A549 (cell line): ENCODE measurements around the gene PITPNM1. TPM values are rescaled to one million over a fixed set of nuclear protein-coding genes. Genes with fewer than 3 reads are reported as not detected.
A peak's percentile ranks its signal among the peaks of the same experiment; 100 is the strongest.

Source experiments
- ATAC-seq, 2 experiments: fragments of 200-7000 bp in 1 of 2; fragments of >200 bp in 1 of 2; cut with Nextera tagmentation in 1 of 2; cut with Tn5 transposase in 1 of 2; 3 replicates each; pipeline versions ENCODE4 v1.8.0 to v1.9.1; 2018 to 2020; ENCODE audit warnings: mild to moderate bottlenecking in 1 of 2, moderate library complexity in 1 of 2
- CTCF ChIA-PET: fragments of 300-600 bp; sonication (Branson Sonifier 250); formaldehyde crosslinking; extraction: SDS; loops from one replicate; lab custom pipeline; 2021; ENCODE audit warnings: antibody characterized with exemption, inconsistent platforms; lab: Yijun Ruan, JAX
- POLR2A ChIA-PET: fragments of 350-600 bp; formaldehyde crosslinking; extraction: SDS; loops from one replicate; lab custom pipeline; 2021; ENCODE audit warnings: antibody characterized with exemption, inconsistent platforms; lab: Yijun Ruan, JAX
- DNase-seq, 2 experiments: peaks; one replicate each; pipeline versions ENCODE4 v3.0.0 to v3.0.0-alpha.2; 2011 to 2016; ENCODE audit warnings: low read depth in 1 of 2, low spot score in 1 of 2
- FAIRE-seq: peaks from 2 replicates; lab custom pipeline; 2011; peaks lifted over from hg19 to GRCh38; lab: Jason Lieb, UNC
- H3K27ac ChIP-seq, 2 experiments: fragments of >200 bp; sonication (Bioruptor Twin); formaldehyde crosslinking; 3 replicates each; pipeline ENCODE4 v1.5.1; 2016 to 2017
- H3K4me1 ChIP-seq: fragments of >200 bp; sonication (Bioruptor Twin); formaldehyde crosslinking; 3 replicates; pipeline ENCODE4 v1.6.1; 2016
- H3K4me2 ChIP-seq: fragments of >200 bp; sonication (Bioruptor Twin); formaldehyde crosslinking; 3 replicates; pipeline ENCODE4 v1.6.1; 2016
- H3K4me3 ChIP-seq: fragments of >200 bp; sonication (Bioruptor Twin); formaldehyde crosslinking; 3 replicates; pipeline ENCODE4 v1.5.1; 2016
- H3K9me3 ChIP-seq: fragments of >200 bp; sonication (Bioruptor Twin); formaldehyde crosslinking; 3 replicates; pipeline ENCODE4 v1.6.1; 2016
- CHD4 ChIP-seq: fragments of 200-600 bp; sonication (generic); IDR thresholded peaks from 2 replicates; pipeline ENCODE4 v1.6.1; 2016; ENCODE audit warnings: antibody characterized with exemption, mild to moderate bottlenecking, borderline replicate concordance
- EHF ChIP-seq: fragments of 250-450 bp; sonication (Bioruptor Pico); IDR thresholded peaks from 2 replicates; pipeline ENCODE4 v1.5.0; 2020; ENCODE audit warnings: mild to moderate bottlenecking
- FOSL2 ChIP-seq, 2 experiments: fragments of 450-650 bp in 1 of 2; fragments of >200 bp in 1 of 2; sonication (Bioruptor Twin) in 1 of 2; formaldehyde crosslinking; IDR thresholded peaks; 2 replicates each; pipeline versions ENCODE4 v1.5.0 to v1.6.1; 2016 to 2020; ENCODE audit warnings: mild to moderate bottlenecking in 1 of 2, moderate library complexity in 1 of 2
- FOXS1 ChIP-seq: fragments of 250-450 bp; sonication (Bioruptor Pico); IDR thresholded peaks from 2 replicates; pipeline ENCODE4 v1.5.0; 2020; ENCODE audit warnings: mild to moderate bottlenecking, moderate library complexity
- GATA3 ChIP-seq: IDR thresholded peaks from 2 replicates; pipeline ENCODE4 v1.6.1; 2012; ENCODE audit warnings: borderline replicate concordance
- HEYL ChIP-seq: fragments of 250-450 bp; sonication (Bioruptor Pico); IDR thresholded peaks from 2 replicates; pipeline ENCODE4 v1.8.0; 2021; ENCODE audit warnings: mild to moderate bottlenecking, moderate library complexity
- HOXB5 ChIP-seq: fragments of 250-450 bp; sonication (Bioruptor Pico); IDR thresholded peaks from 2 replicates; pipeline ENCODE4 v1.5.0; 2020; ENCODE audit warnings: mild to moderate bottlenecking, moderate library complexity
- JUN ChIP-seq, 2 experiments: fragments of >200 bp; sonication (Bioruptor Twin); formaldehyde crosslinking; IDR thresholded peaks; 2 replicates in 1 of 2; 3 replicates in 1 of 2; pipeline ENCODE4 v1.6.1; 2016 to 2017
- PHF8 ChIP-seq: fragments of 200-600 bp; sonication (generic); IDR thresholded peaks from 2 replicates; pipeline ENCODE4 v1.6.1; 2016; ENCODE audit warnings: low read depth, mild to moderate bottlenecking, antibody characterized with exemption, moderate library complexity, borderline replicate concordance
- POLR2A ChIP-seq: IDR thresholded peaks from 2 replicates; pipeline ENCODE4 v1.6.1; 2012; ENCODE audit warnings: mild to moderate bottlenecking, low read length
- RAD21 ChIP-seq, 2 experiments: fragments of >200 bp in 1 of 2; sonication (Bioruptor Twin) in 1 of 2; formaldehyde crosslinking in 1 of 2; IDR thresholded peaks in 1 of 2; conservative IDR thresholded peaks in 1 of 2; 2 replicates in 1 of 2; 3 replicates in 1 of 2; pipeline ENCODE4 v1.6.1; 2012 to 2018; ENCODE audit warnings: inconsistent platforms in 1 of 2
- RARB ChIP-seq: fragments of 250-450 bp; sonication (Bioruptor Pico); IDR thresholded peaks from 2 replicates; pipeline ENCODE4 v1.8.0; 2021; ENCODE audit warnings: mild to moderate bottlenecking, moderate library complexity
- RCOR1 ChIP-seq: fragments of 150-350 bp; IDR thresholded peaks from 2 replicates; pipeline ENCODE4 v1.6.1; 2014; ENCODE audit warnings: antibody characterized with exemption, low read length, low read depth
- SREBF2 ChIP-seq: fragments of 450-650 bp; IDR thresholded peaks from 2 replicates; pipeline ENCODE4 v1.6.1; 2014; ENCODE audit warnings: mild to moderate bottlenecking, moderate library complexity
- TFCP2L1 ChIP-seq: fragments of 250-450 bp; sonication (Bioruptor Pico); IDR thresholded peaks from 2 replicates; pipeline ENCODE4 v1.5.0; 2021; ENCODE audit warnings: mild to moderate bottlenecking
- TP53 ChIP-seq: fragments of 250-450 bp; sonication (Bioruptor Pico); IDR thresholded peaks from 2 replicates; pipeline ENCODE4 v1.5.0; 2021; ENCODE audit warnings: mild to moderate bottlenecking, moderate library complexity
- WGBS: methylation state at CpG from one replicate; pipeline ENCODE4 v1.1.6; 2017; ENCODE audit errors: missing lambda C conversion rate; 5-methylcytosine and 5-hydroxymethylcytosine counted together
- polyA plus RNA-seq, 4 experiments: library from polyadenylated mRNA; depleted of rRNA in 3 of 4; stranded (reverse); fragments of >200 nt; fragmentation: RNase III in 1 of 4; extraction: RNeasy Plus Mini Kit Qiagen cat#74134 plus additional on column Dnase treatment in 1 of 4; gene quantifications; 2 replicates in 3 of 4; 3 replicates in 1 of 4; pipeline ENCODE4 v1.2.3, GENCODE V29; 2011 to 2017
- TF ChIP-seq, protein P1 (sequence below): fragments of >200 bp; sonication (Bioruptor Twin); formaldehyde crosslinking; IDR thresholded peaks from 3 replicates; pipeline ENCODE4 v1.5.1; 2016
- TF ChIP-seq, protein P2 (sequence below): fragments of 150-350 bp; IDR thresholded peaks from 2 replicates; pipeline ENCODE4 v1.6.1; 2014; ENCODE audit warnings: low read depth, mild to moderate bottlenecking, low read length
- TF ChIP-seq, protein P3 (sequence below): IDR thresholded peaks from 2 replicates; pipeline ENCODE4 v1.6.1; 2012; ENCODE audit warnings: low read depth, borderline replicate concordance
- TF ChIP-seq, protein P4 (sequence below): fragments of 250-450 bp; sonication (Bioruptor Pico); IDR thresholded peaks from 2 replicates; pipeline ENCODE4 v1.5.0; 2021; ENCODE audit warnings: mild to moderate bottlenecking, moderate library complexity, borderline replicate concordance
- TF ChIP-seq, protein P5 (sequence below): IDR thresholded peaks from 2 replicates; pipeline ENCODE4 v1.6.1; 2012

The PITPNM1 gene
- polyA plus RNA-seq, 2 of the 4 experiments (the other 2 are of a cell fraction), result 14.2 to 42.0 TPM

DNA sequence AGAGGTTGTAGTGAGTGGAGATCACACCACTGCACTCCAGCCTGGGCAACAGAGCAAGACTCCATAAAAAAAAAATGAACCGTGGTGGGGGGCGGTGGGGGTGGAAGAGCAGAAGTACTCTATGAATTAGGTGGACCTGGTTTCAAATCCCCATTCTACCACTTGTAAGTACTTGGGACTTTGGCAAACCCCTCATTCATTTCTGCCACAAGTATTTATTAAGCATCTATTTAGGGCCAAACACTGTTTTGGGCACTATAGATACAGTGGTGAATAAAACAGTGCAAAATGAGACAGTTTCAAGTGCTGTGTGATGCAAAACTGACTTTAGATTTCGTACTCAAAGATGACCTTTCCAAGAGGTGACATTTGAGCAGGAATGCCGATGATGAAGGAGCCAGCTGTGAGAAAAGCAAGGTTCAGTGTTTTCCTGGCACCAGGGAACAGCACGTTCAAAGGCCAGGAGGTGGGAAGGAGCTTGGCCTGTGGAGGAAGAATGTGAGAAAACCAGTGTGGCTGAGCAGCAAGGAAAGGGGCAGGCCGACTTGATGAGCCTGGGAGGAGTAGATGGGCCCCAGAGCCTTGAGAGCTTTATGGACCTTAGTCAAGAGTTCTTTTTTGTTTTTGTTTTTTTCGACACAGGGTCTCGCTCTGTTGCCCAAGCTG is 34.7 kb downstream of the PITPNM1 start (continued):
- TF ChIP-seq, protein P1, sequence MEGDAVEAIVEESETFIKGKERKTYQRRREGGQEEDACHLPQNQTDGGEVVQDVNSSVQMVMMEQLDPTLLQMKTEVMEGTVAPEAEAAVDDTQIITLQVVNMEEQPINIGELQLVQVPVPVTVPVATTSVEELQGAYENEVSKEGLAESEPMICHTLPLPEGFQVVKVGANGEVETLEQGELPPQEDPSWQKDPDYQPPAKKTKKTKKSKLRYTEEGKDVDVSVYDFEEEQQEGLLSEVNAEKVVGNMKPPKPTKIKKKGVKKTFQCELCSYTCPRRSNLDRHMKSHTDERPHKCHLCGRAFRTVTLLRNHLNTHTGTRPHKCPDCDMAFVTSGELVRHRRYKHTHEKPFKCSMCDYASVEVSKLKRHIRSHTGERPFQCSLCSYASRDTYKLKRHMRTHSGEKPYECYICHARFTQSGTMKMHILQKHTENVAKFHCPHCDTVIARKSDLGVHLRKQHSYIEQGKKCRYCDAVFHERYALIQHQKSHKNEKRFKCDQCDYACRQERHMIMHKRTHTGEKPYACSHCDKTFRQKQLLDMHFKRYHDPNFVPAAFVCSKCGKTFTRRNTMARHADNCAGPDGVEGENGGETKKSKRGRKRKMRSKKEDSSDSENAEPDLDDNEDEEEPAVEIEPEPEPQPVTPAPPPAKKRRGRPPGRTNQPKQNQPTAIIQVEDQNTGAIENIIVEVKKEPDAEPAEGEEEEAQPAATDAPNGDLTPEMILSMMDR, result no peak
- no peak for TF ChIP-seq JUN (IDR thresholded peaks at IDR 0.05)
- no peak for TF ChIP-seq SREBF2

DNA sequence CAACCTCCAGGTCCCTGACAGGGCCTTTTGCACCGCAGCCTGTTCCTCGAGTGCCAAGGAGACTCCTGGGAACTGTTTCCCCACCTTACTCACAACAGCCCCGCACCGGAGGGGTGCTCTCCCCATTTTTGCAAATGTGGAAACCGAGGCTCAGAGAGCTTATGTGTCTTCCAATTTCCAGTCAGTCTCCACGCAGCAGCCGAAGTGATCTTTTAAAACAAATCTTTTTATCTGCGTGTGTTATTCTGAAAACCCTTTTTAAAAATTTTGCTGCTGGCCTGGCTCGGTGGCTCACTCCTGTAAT is 35.7 kb downstream of the PITPNM1 start:
- H3K4me3 ChIP-seq, result peak overlapping the region; percentile 67
- peak overlapping the region; percentile 82 for H3K4me2 ChIP-seq
- H3K4me1 ChIP-seq, result peaks cover 25% of the 10 kb centered on the region
- no peak for FAIRE-seq
- CTCF ChIA-PET, result interaction anchor here (0.6 to 5.4 kb wide), 15 partner anchors 11 to 118 kb away, joined by 3 to 22 read pairs (median 4); partner anchors contain the start of gene PPP1CA
- H3K27ac ChIP-seq, result peak overlapping the region; percentile 83 to 97
- TF ChIP-seq, protein P2, sequence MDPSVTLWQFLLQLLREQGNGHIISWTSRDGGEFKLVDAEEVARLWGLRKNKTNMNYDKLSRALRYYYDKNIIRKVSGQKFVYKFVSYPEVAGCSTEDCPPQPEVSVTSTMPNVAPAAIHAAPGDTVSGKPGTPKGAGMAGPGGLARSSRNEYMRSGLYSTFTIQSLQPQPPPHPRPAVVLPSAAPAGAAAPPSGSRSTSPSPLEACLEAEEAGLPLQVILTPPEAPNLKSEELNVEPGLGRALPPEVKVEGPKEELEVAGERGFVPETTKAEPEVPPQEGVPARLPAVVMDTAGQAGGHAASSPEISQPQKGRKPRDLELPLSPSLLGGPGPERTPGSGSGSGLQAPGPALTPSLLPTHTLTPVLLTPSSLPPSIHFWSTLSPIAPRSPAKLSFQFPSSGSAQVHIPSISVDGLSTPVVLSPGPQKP, result no peak
- no peak for TF ChIP-seq TFCP2L1 (CRISPR knock-in tag)
- no peak for TF ChIP-seq HEYL (CRISPR knock-in tag)
- TF ChIP-seq POLR2A, result no peak
- TF ChIP-seq, protein P3, sequence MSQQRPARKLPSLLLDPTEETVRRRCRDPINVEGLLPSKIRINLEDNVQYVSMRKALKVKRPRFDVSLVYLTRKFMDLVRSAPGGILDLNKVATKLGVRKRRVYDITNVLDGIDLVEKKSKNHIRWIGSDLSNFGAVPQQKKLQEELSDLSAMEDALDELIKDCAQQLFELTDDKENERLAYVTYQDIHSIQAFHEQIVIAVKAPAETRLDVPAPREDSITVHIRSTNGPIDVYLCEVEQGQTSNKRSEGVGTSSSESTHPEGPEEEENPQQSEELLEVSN, result no peak
- peak; percentile 59; the same call in 1 of the 2 replicates for TF ChIP-seq PHF8
- TF ChIP-seq, all 56 proteins: peak for 1
- DNase-seq, result no peak
- no peaks in the 10 kb centered on the region for H3K9me3 ChIP-seq
- POLR2A ChIA-PET, result interaction anchor here (0.6 to 1.9 kb wide), 3 partner anchors 25 to 68 kb away, joined by 3 to 14 read pairs (median 5); partner anchors contain the start of gene PPP1CA
- ATAC-seq, result no peak
- 21% methylated on average over 9 of the region's 9 CpGs for WGBS

DNA sequence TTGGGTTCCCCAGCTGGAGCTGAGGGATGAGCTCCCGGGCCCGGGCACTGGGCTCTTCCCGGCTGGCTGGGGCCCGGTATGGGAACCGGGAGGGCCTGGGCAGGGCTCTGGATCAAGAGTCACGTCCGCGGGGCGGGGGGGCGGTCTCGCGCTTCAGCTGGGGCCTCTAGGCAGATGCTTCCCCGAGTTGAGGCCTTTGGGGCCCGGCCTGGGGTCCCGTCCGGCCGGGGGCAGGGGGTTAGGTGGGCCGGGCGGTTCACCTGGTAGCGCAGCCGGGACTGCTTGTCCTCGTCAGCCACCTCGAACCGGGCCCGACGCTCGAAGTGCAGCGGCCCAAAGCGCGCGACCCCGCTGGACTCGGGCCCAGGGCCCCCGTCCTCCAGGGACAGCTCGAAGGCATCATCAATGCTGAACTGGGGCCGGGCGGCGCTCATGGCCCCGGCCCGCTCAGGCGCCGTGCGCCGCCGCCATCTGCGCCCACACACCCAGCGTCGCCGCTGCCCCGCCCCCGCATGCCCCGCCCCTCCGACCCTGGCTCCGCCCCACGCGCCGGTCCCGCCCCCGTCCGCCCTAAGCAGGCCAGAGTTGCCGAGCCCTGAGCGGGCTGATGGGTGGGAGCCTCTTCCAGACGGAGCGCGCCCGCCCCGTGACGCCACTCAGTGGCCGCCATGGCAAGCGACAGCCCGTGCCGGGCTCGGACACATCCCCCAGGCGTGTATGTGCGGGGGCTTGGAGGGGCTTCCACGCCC is 36.2 kb downstream of the PITPNM1 start, which contains the start of gene TMEM134:
Gene TMEM134, minus strand, starts transcription at position 493 of the 749 bp plus-strand sequence. Its CDS starts 59 bp downstream, at position 434.
- peak within 1 kb of the TSS; percentile 67 for H3K4me3 ChIP-seq
- no peaks in the 10 kb centered on the region for H3K9me3 ChIP-seq
- H3K27ac ChIP-seq, result peak within 1 kb of the TSS; percentile 83 to 97
- ATAC-seq (peak; percentile 75 to 78), FAIRE-seq (no peak), DNase-seq (peak; percentile 81 to 94)
- WGBS, result 0% methylated on average over 13 of the region's 76 CpGs
- ChIA-PET CTCF (interaction anchor here (0.6 to 5.4 kb wide), 23 partner anchors 8 to 396 kb away, joined by 3 to 22 read pairs (median 4); partner anchors contain the start of genes CABP4, GPR152 and PPP1CA), POLR2A (interaction anchor here (0.6 to 1.9 kb wide), 4 partner anchors 26 to 67 kb away, joined by 3 to 14 read pairs (median 4); partner anchors contain the start of genes CORO1B and PPP1CA)
- H3K4me2 ChIP-seq, result peak within 1 kb of the TSS; percentile 82
- peaks cover 30% of the 10 kb centered on the region for H3K4me1 ChIP-seq
- TF ChIP-seq, protein P1, result peak; percentile 53
- TF ChIP-seq FOSL2 (IDR thresholded peaks at IDR 0.05) (no peak), FOSL2 (CRISPR knock-in tag; IDR thresholded peaks at IDR 0.05) (no peak), GATA3 (no peak), TP53 (CRISPR knock-in tag) (no peak), EHF (CRISPR knock-in tag) (no peak), RARB (no peak), CHD4 (no peak), HEYL (CRISPR knock-in tag) (no peak), RAD21 (conservative IDR thresholded peaks at IDR 0.05 in 1 of 2, IDR thresholded peaks at IDR 0.05 in 1 of 2) (peak; percentile 54 to 74), RCOR1 (no peak), FOXS1 (CRISPR knock-in tag) (no peak), HOXB5 (CRISPR knock-in tag) (no peak)
- TF ChIP-seq, protein P4, sequence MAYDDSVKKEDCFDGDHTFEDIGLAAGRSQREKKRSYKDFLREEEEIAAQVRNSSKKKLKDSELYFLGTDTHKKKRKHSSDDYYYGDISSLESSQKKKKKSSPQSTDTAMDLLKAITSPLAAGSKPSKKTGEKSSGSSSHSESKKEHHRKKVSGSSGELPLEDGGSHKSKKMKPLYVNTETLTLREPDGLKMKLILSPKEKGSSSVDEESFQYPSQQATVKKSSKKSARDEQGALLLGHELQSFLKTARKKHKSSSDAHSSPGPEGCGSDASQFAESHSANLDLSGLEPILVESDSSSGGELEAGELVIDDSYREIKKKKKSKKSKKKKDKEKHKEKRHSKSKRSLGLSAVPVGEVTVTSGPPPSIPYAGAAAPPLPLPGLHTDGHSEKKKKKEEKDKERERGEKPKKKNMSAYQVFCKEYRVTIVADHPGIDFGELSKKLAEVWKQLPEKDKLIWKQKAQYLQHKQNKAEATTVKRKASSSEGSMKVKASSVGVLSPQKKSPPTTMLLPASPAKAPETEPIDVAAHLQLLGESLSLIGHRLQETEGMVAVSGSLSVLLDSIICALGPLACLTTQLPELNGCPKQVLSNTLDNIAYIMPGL (CRISPR knock-in tag), result no peak
- TF ChIP-seq, protein P5, sequence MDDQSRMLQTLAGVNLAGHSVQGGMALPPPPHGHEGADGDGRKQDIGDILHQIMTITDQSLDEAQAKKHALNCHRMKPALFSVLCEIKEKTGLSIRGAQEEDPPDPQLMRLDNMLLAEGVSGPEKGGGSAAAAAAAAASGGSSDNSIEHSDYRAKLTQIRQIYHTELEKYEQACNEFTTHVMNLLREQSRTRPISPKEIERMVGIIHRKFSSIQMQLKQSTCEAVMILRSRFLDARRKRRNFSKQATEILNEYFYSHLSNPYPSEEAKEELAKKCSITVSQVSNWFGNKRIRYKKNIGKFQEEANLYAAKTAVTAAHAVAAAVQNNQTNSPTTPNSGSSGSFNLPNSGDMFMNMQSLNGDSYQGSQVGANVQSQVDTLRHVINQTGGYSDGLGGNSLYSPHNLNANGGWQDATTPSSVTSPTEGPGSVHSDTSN, result peak; percentile 56; the same call in 1 of the 2 replicates
